Measurements from ENCODE around the gene LPCAT2.

DNA sequence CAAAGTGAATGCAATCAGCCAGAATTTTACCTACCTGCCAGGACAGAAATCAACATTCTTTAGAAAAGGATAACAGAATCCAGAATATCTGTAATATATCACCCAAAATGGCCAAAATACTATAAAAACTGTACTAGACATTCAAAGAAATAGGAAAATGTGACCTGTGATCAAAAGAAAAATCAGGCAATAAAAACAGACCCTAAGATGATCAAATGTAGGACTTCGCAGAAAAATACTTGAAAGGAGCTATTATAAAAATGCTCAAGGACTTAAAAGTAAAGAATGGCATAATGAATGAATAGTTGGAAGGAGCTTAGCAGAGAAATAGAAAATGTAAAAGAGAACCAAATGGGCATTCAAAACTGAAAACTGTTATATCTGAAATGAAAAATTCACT, 4.1 kb downstream of the LPCAT2 start:
- TF ChIP-seq, protein P1, sequence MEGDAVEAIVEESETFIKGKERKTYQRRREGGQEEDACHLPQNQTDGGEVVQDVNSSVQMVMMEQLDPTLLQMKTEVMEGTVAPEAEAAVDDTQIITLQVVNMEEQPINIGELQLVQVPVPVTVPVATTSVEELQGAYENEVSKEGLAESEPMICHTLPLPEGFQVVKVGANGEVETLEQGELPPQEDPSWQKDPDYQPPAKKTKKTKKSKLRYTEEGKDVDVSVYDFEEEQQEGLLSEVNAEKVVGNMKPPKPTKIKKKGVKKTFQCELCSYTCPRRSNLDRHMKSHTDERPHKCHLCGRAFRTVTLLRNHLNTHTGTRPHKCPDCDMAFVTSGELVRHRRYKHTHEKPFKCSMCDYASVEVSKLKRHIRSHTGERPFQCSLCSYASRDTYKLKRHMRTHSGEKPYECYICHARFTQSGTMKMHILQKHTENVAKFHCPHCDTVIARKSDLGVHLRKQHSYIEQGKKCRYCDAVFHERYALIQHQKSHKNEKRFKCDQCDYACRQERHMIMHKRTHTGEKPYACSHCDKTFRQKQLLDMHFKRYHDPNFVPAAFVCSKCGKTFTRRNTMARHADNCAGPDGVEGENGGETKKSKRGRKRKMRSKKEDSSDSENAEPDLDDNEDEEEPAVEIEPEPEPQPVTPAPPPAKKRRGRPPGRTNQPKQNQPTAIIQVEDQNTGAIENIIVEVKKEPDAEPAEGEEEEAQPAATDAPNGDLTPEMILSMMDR (IDR thresholded peaks at IDR 0.05; ENCODE audit: extremely low read depth in 1 of 2, insufficient read depth in 1 of 2, low read depth in 1 of 2, low read length in 2 of 2), result no peak
- TF ChIP-seq MYC (IDR thresholded peaks at IDR 0.05; ENCODE audit: low read depth, low read length), result no peak
